C4-2B (cell line): ENCODE results near the gene AP3S2.

Experiments used
- H3K27ac ChIP-seq: fragments of 450-650 bp; 2 replicates; pipeline ENCODE4 v1.5.1; 2017
- CTCF ChIP-seq: fragments of 450-650 bp; conservative IDR thresholded peaks from 2 replicates; pipeline ENCODE4 v1.5.1; 2017; ENCODE audit warnings: mild to moderate bottlenecking
- ZFX ChIP-seq: fragments of 450-650 bp; IDR thresholded peaks from 2 replicates; pipeline ENCODE4 v1.6.1; 2017

AP3S2 gene

DNA sequence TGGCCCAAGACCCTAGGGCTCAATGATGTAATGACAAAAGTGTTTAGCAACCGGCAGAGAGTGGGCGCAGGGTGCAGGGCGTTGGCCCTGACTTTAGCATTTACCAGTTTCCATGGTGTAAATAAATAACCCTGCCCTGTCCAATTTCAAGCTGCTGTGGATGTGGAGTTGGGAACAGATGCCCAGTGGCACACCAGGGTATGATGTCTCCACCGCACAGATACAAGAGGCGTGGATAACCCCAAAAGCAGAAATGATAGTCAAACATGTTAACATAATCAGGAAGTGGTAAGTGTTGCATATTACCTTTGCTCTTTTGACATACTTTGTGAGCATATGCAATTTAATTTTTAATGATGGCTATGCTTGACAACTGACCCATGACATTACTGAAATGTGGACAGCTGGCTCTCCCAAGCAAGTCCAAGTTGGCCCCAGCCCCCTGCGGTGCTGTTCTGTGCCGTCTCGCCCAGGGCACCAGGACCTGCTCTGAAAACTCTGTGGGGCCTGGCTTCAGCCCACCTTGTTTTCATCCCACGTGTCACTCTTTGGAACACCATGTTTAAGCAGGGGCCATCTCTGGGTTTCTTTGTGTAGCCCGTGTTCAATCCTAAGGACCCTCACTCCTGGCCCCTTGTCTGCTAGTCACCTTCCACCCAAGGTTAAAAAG is 68.4 kb downstream of the AP3S2 start:
- TF ChIP-seq CTCF (no peak), ZFX (no peak)

DNA sequence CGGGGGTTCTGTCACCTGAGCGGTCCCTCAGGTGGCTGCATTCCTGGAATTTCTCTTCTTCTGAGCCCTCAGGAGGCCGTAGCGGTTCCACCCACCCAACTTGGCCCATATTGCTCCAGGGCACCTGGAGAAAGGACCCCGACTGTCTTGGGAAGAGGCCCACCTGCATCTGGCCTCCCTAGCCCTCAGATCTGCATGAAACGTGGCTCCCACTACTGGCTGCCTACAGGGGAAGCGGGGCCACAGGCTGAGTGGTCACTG is 69.3 kb downstream of the AP3S2 start:
- no peak overlapping the region for H3K27ac ChIP-seq

More for the DNA sequence above, 68.4 kb downstream of the AP3S2 start:
- no peak overlapping the region for H3K27ac ChIP-seq

GRCh38 chr15:89823836-89824606 is 69.8 kb downstream of the AP3S2 start:
- no peak overlapping the region for H3K27ac ChIP-seq
- TF ChIP-seq ZFX (no peak), CTCF (no peak)

More for the DNA sequence above, 69.3 kb downstream of the AP3S2 start:
- no peak for TF ChIP-seq CTCF
- no peak for TF ChIP-seq ZFX

GRCh38 chr15:89822951-89823711 is 70.7 kb downstream of the AP3S2 start:
- H3K27ac ChIP-seq, result no peak overlapping the region

GRCh38 chr15:89822611-89822950 is 71.2 kb downstream of the AP3S2 start:
- H3K27ac ChIP-seq, result no peak overlapping the region

More at GRCh38 chr15:89822951-89823711, 70.7 kb downstream of the AP3S2 start:
- TF ChIP-seq ZFX, result no peak
- TF ChIP-seq CTCF, result no peak

DNA sequence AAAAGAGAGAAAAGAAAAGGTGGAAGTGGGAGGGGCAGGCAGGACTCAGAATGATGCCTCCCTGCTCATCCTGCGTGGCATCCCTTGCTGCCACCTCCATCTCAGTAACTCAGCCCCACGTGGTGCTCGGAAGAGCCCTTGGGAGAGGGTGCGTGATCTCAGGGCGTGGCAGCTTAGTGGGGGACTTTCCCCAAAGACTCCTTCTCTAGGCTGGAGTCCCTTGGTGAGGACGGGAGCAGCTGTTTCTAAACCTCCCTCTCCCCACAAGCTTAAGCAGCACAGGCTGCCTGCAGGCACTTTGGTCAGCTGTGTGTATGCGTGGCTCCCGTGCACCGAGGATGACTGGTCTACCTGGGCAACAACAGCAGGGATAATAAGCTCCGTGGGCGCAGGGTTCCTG is 71.8 kb downstream of the AP3S2 start:
- TF ChIP-seq ZFX (no peak), CTCF (no peak)
- no peak overlapping the region for H3K27ac ChIP-seq

More at GRCh38 chr15:89822611-89822950, 71.2 kb downstream of the AP3S2 start:
- TF ChIP-seq ZFX (no peak), CTCF (no peak)
